HG02798 (cell line): ENCODE data around the gene HJURP.

ENCODE experiments used
- ATAC-seq: cut with Tn5 transposase; IDR thresholded peaks from one replicate; pipeline ENCODE4 v1.9.1; 2021; ENCODE audit warnings: mild to moderate bottlenecking; ENCODE audit not compliant: unreplicated experiment, poor library complexity

HJURP gene

DNA sequence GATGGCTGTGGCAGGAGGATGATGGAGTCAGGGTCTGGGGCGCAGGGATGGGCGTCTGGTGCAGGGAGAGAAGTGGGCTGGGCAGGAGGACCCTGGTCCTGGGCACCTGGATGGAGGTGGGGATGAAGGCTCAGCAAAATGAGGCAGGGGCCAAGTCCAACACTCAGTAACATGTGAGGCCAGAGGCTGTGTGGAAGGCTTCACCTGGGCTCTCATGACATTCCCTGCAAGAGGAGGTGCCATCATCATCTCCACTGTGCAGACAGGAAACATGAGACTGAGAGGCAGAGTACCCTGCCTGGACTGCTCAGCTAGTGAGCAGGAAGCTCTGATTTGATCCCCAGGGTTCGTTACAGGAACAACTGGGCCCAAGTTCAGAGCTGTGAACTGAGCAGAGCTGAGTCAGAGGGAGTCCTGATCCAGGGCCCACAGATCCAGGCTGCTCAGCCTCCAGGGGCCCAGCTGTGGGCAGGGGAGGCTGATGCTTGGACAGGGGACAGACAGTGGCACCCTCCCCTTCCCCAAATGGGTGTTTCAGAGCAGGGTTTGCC lies 36.9 kb downstream of the HJURP start:
- ATAC-seq: no peak

DNA sequence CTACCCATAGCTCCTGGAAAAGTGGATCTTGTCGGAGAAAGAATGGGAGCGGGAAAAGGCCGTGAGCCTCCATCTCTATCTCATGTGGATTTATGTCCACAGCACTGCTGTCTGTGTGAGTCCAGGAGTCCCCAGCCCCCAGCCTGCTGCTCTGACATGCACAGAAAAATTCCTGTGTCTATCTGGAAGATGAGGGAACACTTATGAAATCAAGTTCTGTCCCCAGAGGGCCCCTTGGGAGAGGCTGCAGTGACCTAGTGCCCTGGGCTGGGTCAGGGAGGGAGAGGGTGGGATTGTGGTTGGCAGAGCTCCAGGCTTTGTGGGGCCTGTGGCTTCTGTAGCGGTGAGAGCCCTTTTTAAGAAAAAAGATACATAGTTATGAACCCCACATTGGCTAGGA lies 37.6 kb downstream of the HJURP start:
- ATAC-seq: no peak

DNA sequence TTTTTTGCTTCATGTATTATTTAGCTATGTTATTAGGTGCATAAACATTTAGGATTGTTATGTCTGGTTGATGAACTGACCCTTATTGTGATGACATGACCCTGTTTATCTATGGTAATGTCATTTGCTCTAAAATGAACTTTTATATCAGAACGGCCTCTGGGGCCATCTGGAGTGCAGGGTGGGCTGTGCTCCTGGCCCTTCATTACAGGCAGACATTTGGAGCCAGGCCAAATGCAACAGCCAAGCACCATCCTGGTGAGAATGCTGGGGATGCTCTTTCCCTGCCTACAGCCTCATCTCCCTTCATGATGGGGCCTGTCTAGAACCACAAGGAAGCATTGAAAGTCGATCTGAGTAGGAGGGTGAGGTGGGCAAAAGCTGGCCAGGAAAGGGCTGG lies 38.0 kb downstream of the HJURP start:
- ATAC-seq: no peak

- no peak for ATAC-seq
Measured at GRCh38 chr2:233815861-233816260, 38.5 kb downstream of the HJURP start.

DNA sequence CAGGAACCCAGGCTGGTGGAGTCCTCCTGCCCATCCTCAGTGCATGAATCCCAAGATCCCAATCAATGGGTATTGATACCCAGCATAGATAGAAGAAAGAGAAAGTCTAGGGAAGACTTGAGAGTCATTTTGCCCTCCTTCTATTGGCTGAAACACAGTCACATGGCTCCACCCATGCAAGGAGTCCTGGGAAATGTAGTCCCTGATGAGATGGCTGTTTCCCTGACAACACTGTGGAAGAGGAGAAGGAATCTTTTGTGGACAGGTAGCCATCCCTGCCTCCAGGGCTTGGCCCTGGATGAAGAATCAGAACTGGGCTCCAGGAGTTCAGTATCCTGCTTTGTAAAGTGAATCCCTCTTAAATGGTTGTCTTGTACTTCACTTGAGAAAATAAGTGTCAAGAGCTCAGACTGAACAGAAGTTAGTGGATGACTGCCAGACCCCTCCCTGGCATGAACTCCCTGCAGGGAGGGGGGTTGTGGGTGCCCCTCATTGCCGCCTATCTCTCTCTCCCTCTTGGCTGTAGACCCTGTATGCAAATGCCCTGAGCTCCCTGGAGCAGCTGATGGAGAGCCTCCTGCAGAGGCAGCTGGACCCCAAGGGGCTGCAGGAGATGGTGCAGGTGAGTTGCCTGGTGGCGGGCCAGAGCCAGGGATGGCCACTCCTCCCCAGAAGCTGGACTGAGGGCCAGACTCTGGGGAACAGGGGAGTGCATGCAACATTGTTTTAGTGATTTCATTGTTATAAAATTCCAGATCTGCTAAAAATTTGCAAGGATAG lies 40.1 kb downstream of the HJURP start:
- no peak for ATAC-seq

DNA sequence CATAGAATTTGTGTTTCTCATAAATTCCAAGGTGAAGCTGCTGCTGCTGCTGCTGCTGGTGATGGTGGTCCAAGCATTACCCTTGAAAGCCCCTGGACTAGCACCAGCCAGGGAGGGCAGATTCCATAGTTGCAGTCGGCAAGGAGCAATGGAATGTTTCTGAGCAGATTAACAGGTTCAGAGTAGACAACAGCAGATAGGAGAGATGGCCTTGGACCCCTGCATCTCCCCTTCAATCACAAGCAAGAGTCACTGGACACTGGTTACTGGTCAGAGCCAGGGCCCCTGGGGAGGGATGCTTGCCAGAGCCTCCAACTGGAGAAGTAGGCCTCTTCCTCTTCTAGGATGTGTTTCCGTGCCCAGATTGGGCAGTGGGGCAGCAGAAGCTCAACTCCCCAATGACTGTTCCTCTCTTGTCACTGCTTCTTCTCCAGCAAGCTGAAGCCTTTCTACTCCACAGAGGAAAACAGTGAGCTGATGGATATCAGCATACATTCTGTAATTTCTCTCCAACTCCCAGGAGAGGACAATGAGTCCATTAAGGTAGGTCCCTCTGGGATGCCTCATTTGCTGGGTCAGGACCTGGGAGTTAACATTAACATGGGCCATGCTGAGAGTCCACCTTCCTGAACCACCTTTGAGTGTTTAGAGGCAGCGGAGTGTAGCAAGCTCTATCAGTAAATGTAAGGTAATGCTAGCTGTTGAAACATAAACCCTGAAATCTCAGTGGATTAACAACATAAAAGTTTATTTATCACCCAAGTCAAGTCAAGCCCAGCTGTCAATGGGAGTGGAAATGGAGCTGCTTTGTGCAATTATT lies 40.9 kb downstream of the HJURP start:
- no peak for ATAC-seq

GRCh38 chr2:233811732-233812131 lies 42.6 kb downstream of the HJURP start:
- ATAC-seq: no peak

DNA sequence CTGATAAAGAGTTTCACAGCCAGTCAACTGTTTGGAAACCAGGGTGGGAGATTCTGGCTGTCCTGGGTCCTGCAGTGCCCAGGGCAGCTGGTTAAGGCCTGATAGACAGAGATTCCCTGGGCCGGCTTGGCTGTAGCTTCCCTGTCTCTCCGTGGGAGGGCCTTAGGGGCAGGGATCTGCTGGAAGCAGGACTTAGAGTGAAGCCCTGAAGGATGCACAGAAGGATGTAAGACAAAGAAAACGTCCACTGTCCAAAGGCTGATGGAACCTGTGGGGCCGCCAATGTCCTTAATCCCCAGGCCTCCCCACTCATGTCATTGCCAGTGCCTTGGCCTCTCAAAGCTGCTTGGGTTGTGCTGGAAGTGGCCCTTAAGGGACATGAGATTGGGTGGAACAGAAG lies 43.2 kb downstream of the HJURP start:
- no peak for ATAC-seq

- ATAC-seq: no peak
Measured at GRCh38 chr2:233810385-233810784, 44.0 kb downstream of the HJURP start.

GRCh38 chr2:233807966-233808935 lies 46.1 kb downstream of the HJURP start:
- ATAC-seq: no peak

GRCh38 chr2:233807215-233807865 lies 47.0 kb downstream of the HJURP start:
- ATAC-seq: no peak

DNA sequence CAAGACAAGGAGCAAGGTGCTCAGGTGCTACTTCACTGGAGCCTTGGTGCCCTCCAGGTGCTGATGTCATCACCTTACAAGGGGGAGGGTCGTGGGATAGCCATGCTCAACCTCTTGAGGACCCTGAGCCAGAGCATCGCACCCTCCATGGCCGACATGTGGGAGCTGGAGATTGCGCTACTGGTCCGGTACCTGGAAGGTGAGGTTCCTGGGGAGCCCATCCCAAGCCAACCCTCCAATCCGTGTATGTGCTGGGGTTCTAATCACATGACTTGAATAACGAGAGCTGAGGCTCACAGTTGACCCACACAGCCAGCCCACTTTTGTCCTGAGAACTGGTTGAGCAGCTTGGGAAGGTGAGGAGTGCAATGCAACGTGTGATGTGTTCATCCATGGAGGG lies 50.3 kb downstream of the HJURP start:
- no peak for ATAC-seq

DNA sequence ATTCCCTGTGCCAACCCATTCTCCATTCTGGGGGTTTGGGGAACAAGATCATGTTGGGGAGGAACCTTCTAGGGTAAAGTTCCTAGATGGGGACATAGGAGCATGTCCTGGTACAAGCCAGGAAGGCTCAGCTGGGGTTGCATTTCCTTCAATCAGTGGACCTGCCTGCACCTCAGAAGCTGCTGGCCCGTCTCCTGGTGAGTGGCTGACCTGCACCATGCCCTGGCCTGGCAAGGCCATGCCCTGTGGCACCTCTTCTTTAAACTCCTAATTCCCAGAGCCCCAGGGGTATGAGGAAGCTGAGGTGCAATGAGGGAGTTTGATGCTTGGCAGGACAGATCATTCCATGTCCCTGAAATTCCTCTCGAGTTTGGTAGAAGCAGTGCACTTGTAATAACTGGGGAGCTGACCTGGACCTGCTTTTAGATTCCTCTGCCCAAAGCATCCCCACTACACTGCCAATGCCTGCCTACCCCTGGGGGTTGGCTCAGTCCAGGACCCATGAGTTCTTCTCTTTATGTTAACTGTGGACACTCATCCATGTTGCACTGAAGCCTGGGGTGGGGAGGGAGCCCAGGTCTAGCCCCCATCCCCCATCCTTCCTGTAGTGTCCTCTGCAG lies 50.9 kb downstream of the HJURP start:
- no peak for ATAC-seq

DNA sequence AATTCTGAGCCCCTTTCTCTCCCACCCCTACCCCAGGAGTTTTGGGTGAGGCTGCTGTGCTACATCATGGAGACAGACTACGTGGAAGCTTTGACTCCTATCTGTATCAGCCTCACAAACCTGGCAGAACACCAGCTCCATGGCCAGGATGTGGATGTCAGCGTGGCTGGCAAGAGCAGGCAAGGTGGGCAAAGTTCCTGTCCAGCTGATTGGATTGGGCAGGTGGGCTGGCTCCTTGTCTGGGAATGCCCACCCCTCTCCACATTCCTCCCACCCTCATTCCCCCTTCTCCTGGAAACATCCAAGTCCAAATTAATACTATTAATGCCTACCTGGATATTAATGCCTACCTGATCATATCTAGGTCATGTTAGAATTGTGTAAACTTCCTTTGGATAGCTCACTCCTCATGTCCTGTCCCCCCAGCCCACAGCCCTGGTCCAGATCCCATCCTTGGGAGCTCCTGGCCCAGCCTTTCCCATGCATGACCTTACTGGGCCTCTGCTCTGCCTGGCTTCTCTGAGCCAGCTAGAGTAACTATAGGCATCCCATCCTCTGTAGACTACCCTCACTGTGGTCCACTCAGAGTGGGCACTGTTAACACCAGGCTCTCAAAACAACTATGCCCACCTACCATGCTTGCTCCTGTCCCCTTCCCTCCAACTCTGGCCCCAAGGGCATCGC lies 52.1 kb downstream of the HJURP start:
- ATAC-seq: no peak

DNA sequence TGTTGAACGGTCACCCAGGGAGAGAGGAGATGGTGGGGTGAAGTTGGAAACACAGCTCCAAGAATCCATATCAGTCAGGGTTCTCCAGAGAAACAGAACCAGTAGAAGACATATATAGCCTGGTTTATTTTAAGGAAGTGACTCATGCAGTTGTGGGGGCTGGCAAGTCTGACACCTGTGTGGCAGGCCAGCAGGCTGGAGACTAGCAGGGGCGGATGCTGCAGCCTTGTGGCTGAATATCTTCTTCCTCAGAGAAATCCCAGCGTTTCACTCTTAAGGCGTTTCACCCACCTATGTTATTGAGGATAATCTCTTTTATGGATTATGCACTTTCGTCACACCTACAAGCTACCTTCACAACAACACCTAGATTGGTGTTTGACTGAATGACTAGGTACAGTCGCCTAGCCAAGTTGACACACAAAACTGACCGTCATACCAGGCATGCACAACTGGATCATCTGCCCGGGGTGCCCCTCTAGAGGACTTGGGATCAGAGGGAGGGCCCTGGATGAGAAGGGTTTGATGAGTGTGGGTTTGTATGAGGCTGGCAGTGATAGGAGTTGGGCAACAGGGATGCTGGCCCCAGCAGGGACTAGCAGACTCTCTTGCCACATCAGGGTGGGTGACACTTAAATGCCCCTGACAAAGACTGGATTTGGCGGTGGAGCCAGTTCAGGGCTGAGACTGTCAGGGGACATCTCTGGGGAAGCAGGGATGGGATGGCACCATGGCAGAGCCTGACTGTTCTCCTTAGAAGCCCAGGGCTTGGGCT lies 52.8 kb downstream of the HJURP start:
- ATAC-seq: peak; percentile 53

GRCh38 chr2:233800208-233800607 lies 54.1 kb downstream of the HJURP start:
- ATAC-seq: no peak

DNA sequence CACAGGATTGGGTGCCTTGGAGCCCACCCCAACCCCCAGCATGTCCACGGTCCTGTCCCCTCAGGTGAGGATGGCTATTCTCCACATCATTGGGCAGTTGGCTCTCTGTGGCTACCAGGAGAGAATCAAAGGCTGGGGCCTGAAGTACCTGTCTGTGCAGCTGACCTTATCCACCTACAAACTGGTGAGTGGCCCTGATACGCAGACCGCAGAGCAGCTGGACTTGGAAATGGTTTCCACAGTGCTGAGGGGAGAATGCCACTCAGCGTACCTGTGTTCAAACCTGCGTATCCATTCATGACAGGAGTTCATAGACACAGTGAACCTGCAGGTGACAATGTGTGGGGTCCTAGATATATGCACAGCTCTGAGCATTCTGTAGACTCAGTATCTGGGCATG lies 54.6 kb downstream of the HJURP start:
- no peak for ATAC-seq

GRCh38 chr2:233799087-233799665 lies 55.2 kb downstream of the HJURP start:
- ATAC-seq: no peak
